SK-N-SH treated with all-trans-retinoic acid at 6 μM for 48 hours (cell line): Measurements from ENCODE around the gene ADORA2A.
"Not testable (repeated sequence)": the region's sequence is repeated elsewhere in the genome, so short reads cannot be mapped to it uniquely, and the experiment has no call there.

Experiments
- ATAC-seq: fragments of 200-7000 bp; cut with Tn5 transposase; 3 replicates; pipeline ENCODE4 v1.9.1; 2020; ENCODE audit warnings: mild to moderate bottlenecking, moderate library complexity
- ARNTL ChIP-seq: fragments of 450-650 bp; formaldehyde crosslinking; IDR thresholded peaks from 2 replicates; pipeline ENCODE4 v1.5.0; 2020; ENCODE audit warnings: low read depth, mild to moderate bottlenecking, moderate library complexity, borderline replicate concordance
- CSRNP3 ChIP-seq: fragments of 250-450 bp; sonication (Bioruptor Pico); IDR thresholded peaks from 2 replicates; pipeline ENCODE4 v1.5.1; 2021; ENCODE audit warnings: mild to moderate bottlenecking, moderate library complexity
- ESRRG ChIP-seq: fragments of 250-450 bp; sonication (Bioruptor Pico); IDR thresholded peaks from 2 replicates; pipeline ENCODE4 v1.6.1; 2021; ENCODE audit warnings: mild to moderate bottlenecking
- ISL1 ChIP-seq: fragments of 250-450 bp; sonication (Bioruptor Pico); IDR thresholded peaks from 2 replicates; pipeline ENCODE4 v2.1.2; 2022; ENCODE audit warnings: mild to moderate bottlenecking, moderate library complexity
- OSR1 ChIP-seq: fragments of 250-450 bp; sonication (Bioruptor Pico); IDR thresholded peaks from 2 replicates; pipeline ENCODE4 v1.8.0; 2022; ENCODE audit warnings: moderate library complexity, mild to moderate bottlenecking, inconsistent platforms
- POU6F1 ChIP-seq: fragments of 250-450 bp; sonication (Bioruptor Pico); IDR thresholded peaks from 2 replicates; pipeline ENCODE4 v1.8.0; 2021; ENCODE audit warnings: low read depth, mild to moderate bottlenecking, moderate library complexity, borderline replicate concordance
- PPARA ChIP-seq: fragments of 250-450 bp; sonication (Bioruptor Pico); IDR thresholded peaks from 2 replicates; pipeline ENCODE4 v1.5.0; 2020; ENCODE audit warnings: mild to moderate bottlenecking, borderline replicate concordance
- RARB ChIP-seq: fragments of 250-450 bp; sonication (Bioruptor Pico); IDR thresholded peaks from 2 replicates; pipeline ENCODE4 v1.8.0; 2021; ENCODE audit warnings: mild to moderate bottlenecking, moderate library complexity
- SNAI2 ChIP-seq: fragments of 250-450 bp; sonication (Bioruptor Pico); IDR thresholded peaks from 2 replicates; pipeline ENCODE4 v1.5.0; 2020; ENCODE audit warnings: mild to moderate bottlenecking, moderate library complexity
- TCF4 ChIP-seq: fragments of 250-450 bp; sonication (Bioruptor Pico); IDR thresholded peaks from 2 replicates; pipeline ENCODE4 v1.8.0; 2021; ENCODE audit warnings: mild to moderate bottlenecking, moderate library complexity, borderline replicate concordance
- TOX ChIP-seq: fragments of 250-450 bp; sonication (Bioruptor Pico); IDR thresholded peaks from 2 replicates; pipeline ENCODE4 v1.8.0; 2021; ENCODE audit warnings: mild to moderate bottlenecking, moderate library complexity, borderline replicate concordance
- TSHZ2 ChIP-seq: fragments of 250-450 bp; sonication (Bioruptor Pico); IDR thresholded peaks from 2 replicates; pipeline ENCODE4 v1.5.0; 2020; ENCODE audit warnings: mild to moderate bottlenecking, moderate library complexity
- ZC3H10 ChIP-seq: fragments of 250-450 bp; sonication (Bioruptor Pico); IDR thresholded peaks from 2 replicates; pipeline ENCODE4 v1.5.1; 2021; ENCODE audit warnings: mild to moderate bottlenecking, moderate library complexity
- ZNF565 ChIP-seq: fragments of 450-650 bp; formaldehyde crosslinking; conservative IDR thresholded peaks from 2 replicates; pipeline ENCODE4 v1.5.0; 2020; ENCODE audit warnings: low read depth, mild to moderate bottlenecking, moderate library complexity
- ZNF70 ChIP-seq: fragments of 450-650 bp; formaldehyde crosslinking; IDR thresholded peaks from 2 replicates; pipeline ENCODE4 v1.5.0; 2020; ENCODE audit warnings: mild to moderate bottlenecking, moderate library complexity
- ZNF8 ChIP-seq: fragments of 450-650 bp; formaldehyde crosslinking; IDR thresholded peaks from 2 replicates; pipeline ENCODE4 v1.5.0; 2020; ENCODE audit warnings: mild to moderate bottlenecking, moderate library complexity

Gene ADORA2A

GRCh38 chr22:24486501-24486921, 59.1 kb downstream of the ADORA2A start (continued):
- TF ChIP-seq TSHZ2 (CRISPR knock-in tag) (no peak), SNAI2 (CRISPR knock-in tag) (no peak), ISL1 (CRISPR knock-in tag) (peak; percentile 33; the same call in 1 of the 2 replicates), RARB (CRISPR knock-in tag) (no peak), PPARA (CRISPR knock-in tag) (no peak), TOX (no peak), OSR1 (CRISPR knock-in tag) (no peak), TCF4 (CRISPR knock-in tag) (no peak), ARNTL (CRISPR knock-in tag) (no peak), ZC3H10 (no peak), ZNF565 (no peak), POU6F1 (no peak), CSRNP3 (no peak)

- TF ChIP-seq ISL1 (CRISPR knock-in tag) (0 out of 2 replicates have a peak, but pooled peaks have one; percentile 12), ESRRG (CRISPR knock-in tag) (no peak)
- TF ChIP-seq, all 23 proteins: peak for 1
- no peak for ATAC-seq
These were observed 61.6 kb downstream of the ADORA2A start for GRCh38 chr22:24489011-24489410.

GRCh38 chr22:24489434-24489833, 62.0 kb downstream of the ADORA2A start:
- TF ChIP-seq ZNF70 (CRISPR knock-in tag): peak; percentile 47; the same call in 1 of the 2 replicates
- TF ChIP-seq ZNF8 (CRISPR knock-in tag): peak; percentile 94
- ATAC-seq: not testable (repeated sequence)
